NB4 (cell line): Measurements from ENCODE around the gene HGS.

ENCODE experiments used
- DNase-seq: peaks from one replicate; pipeline ENCODE4 v3.0.0; 2010; ENCODE audit warnings: low read depth
- H3K4me3 ChIP-seq: one replicate; pipeline ENCODE4 v1.5.1; 2011; ENCODE audit warnings: mild to moderate bottlenecking, low read depth, low read length, moderate library complexity
- CTCF ChIP-seq: IDR thresholded peaks from one replicate; pipeline ENCODE4 v1.5.1; 2012; ENCODE audit warnings: low read depth, low read length
- MYC ChIP-seq: IDR thresholded peaks from 2 replicates; pipeline ENCODE4 v1.6.1; 2011; ENCODE audit warnings: low read depth, low read length
- POLR2A ChIP-seq: IDR thresholded peaks from 2 replicates; pipeline ENCODE4 v1.6.1; 2011; ENCODE audit warnings: mild to moderate bottlenecking; ENCODE audit not compliant: insufficient read length; ENCODE audit errors: extremely low read depth
- TF ChIP-seq, protein P1 (sequence below): IDR thresholded peaks from 2 replicates; pipeline ENCODE4 v1.6.1; 2011; ENCODE audit warnings: low read depth, low read length

The HGS gene

DNA sequence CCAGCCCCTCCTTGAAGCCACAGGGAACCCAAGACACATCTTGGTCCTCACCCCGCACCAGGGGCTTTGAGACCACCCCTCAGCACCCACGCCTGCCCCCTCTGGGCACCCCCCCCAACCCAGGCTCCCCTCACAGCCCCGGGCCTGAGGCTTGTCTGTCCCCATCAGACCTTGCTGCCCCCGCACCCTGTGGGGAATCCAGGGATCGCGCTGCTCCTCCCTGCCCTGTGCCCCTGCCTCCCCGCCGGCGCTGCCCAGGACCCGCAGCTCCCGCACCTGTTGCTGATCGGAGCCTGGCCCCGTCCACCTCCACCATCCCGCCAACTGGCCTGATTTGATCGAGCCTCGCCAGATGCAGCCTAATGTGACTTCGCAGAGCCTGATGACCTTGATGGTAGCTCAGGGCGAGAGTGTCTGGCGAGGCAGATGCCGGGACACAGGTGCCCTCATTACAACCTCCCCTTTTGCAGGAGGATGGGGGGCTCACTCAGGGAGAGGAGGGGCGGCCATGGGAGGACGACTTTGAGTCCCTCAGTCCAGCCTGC lies 57.3 kb downstream of the HGS start:
- TF ChIP-seq, protein P1, sequence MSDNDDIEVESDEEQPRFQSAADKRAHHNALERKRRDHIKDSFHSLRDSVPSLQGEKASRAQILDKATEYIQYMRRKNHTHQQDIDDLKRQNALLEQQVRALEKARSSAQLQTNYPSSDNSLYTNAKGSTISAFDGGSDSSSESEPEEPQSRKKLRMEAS: no peak
- TF ChIP-seq MYC: no peak
- no peak for TF ChIP-seq POLR2A
- TF ChIP-seq CTCF: no peak
- no peak overlapping the region for H3K4me3 ChIP-seq
- DNase-seq: no peak

DNA sequence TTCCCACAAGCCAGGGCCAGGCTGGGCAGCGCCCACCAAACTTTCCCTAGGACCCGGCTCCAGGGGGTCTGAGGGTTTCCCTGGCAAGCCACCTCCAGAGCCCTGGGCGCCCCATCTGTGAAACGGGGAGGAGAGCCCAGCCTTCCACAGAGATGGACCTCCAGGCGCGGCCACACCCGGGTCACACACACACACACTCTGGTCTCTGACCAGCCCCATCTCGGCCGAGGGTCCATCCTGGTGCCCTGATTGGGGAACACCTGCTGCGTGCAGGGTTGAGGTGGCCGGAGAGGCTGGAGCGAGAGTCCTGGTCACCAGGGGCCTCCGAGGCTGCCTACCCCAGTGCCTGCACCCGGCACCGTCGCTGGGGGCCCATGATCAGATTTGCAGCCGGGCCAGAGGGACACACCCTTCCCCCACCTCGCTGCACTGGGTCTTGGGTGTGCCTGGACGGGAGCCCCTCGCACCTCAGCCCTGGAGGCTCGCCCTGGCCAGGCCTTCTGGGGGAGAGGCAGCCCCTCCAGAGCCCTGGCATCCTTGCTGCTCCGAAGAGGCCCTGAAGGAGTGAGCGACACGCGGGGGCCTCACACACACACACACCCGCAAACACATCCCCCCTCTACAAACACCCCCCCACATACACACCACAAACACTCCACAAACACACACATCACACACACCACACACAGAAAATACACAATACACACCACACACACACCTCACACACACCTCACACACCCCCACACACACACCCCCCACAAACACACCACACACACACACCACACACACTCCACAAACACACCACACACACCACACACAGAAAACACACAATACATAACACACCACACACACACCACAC lies 58.0 kb downstream of the HGS start:
- H3K4me3 ChIP-seq: no peak overlapping the region
- no peak for TF ChIP-seq POLR2A
- no peak for TF ChIP-seq CTCF
- no peak for TF ChIP-seq MYC
- TF ChIP-seq, protein P1: no peak

More for the DNA sequence above, 58.0 kb downstream of the HGS start:
- no peak for DNase-seq
